Epithelial cell of proximal tubule (primary cell): ENCODE measurements around the gene CCDC40. TPM values are rescaled to one million over a fixed set of nuclear protein-coding genes. Genes with fewer than 3 reads are reported as not detected.

Experiments used
- DNase-seq: peaks from one replicate; pipeline ENCODE4 v3.0.0-alpha.2; 2011; ENCODE audit warnings: low read depth
- H3K4me3 ChIP-seq: 2 replicates; pipeline ENCODE4 v1.5.1; 2011; ENCODE audit warnings: low read depth, mild to moderate bottlenecking, low read length
- CTCF ChIP-seq: conservative IDR thresholded peaks from 2 replicates; pipeline ENCODE4 v1.5.1; 2012; ENCODE audit warnings: low read depth, mild to moderate bottlenecking, low read length
- total RNA-seq: library from RNA; depleted of rRNA; stranded (reverse); fragments of >200 nt; gene quantifications from 2 replicates; pipeline ENCODE4 v1.2.3, GENCODE V29; 2015

The CCDC40 gene
- total RNA-seq, 1 donor from 2014 or later: 2.2 TPM

- no peak for TF ChIP-seq CTCF
- no peak for DNase-seq
- H3K4me3 ChIP-seq: no peak overlapping the region
These were observed 63.5 kb downstream of the CCDC40 start for GRCh38 chr17:80100035-80100323.

- no peak for DNase-seq
- H3K4me3 ChIP-seq: peak within 1 kb of the TSS; percentile 87
- peak; percentile 54 for TF ChIP-seq CTCF
These were observed 64.8 kb downstream of the CCDC40 start, which contains the start of gene GAA for GRCh38 chr17:80101011-80101945. Gene GAA, plus strand, starts transcription at chr17:80101581. Its CDS starts 3,006 bp downstream, at chr17:80104587.

- no peak for TF ChIP-seq CTCF
- DNase-seq: no peak
- peak overlapping the region; percentile 87 for H3K4me3 ChIP-seq
These were observed 65.7 kb downstream of the CCDC40 start for GRCh38 chr17:80101946-80102663.

- no peak for TF ChIP-seq CTCF
- peak overlapping the region; percentile 87 for H3K4me3 ChIP-seq
- DNase-seq: no peak
These were observed 66.4 kb downstream of the CCDC40 start for GRCh38 chr17:80102664-80103448.

- no peak for TF ChIP-seq CTCF
- no peak overlapping the region for H3K4me3 ChIP-seq
- DNase-seq: no peak
These were observed 67.1 kb downstream of the CCDC40 start for GRCh38 chr17:80103449-80104085.

- H3K4me3 ChIP-seq: no peak overlapping the region
- no peak for DNase-seq
- no peak for TF ChIP-seq CTCF
These were observed 68.0 kb downstream of the CCDC40 start for GRCh38 chr17:80104321-80104955.
